AG08396 (cell line): Measurements from ENCODE around the gene PAK4.

Source experiments
- DNase-seq: peaks from one replicate; pipeline ENCODE4 v3.0.0; 2012; ENCODE audit warnings: low spot score, mixed read lengths

The PAK4 gene

GRCh38 chr19:39146686-39147450, 21.3 kb downstream of the PAK4 start:
- DNase-seq, result no peak

- DNase-seq, result no peak
Measured at GRCh38 chr19:39147480-39147879, 21.9 kb downstream of the PAK4 start.

GRCh38 chr19:39148939-39149529, 23.4 kb downstream of the PAK4 start:
- DNase-seq, result no peak

GRCh38 chr19:39150235-39150634, 24.6 kb downstream of the PAK4 start:
- no peak for DNase-seq

- no peak for DNase-seq
Measured at GRCh38 chr19:39150807-39151600, 25.4 kb downstream of the PAK4 start.

- DNase-seq, result no peak
Measured at GRCh38 chr19:39152066-39152465, 26.5 kb downstream of the PAK4 start.

- no peak for DNase-seq
Measured at GRCh38 chr19:39154100-39154628, 28.6 kb downstream of the PAK4 start.

- no peak for DNase-seq
Measured at GRCh38 chr19:39154629-39155100, 29.1 kb downstream of the PAK4 start.

- no peak for DNase-seq
Measured at GRCh38 chr19:39155114-39155700, 29.6 kb downstream of the PAK4 start.

GRCh38 chr19:39155741-39156140, 30.2 kb downstream of the PAK4 start:
- DNase-seq, result no peak

- peak; percentile 61 for DNase-seq
Measured at GRCh38 chr19:39156326-39157230, 31.0 kb downstream of the PAK4 start.

- peak; percentile 67 for DNase-seq
Measured at GRCh38 chr19:39157275-39157996, 31.9 kb downstream of the PAK4 start.

- no peak for DNase-seq
Measured at GRCh38 chr19:39157997-39158389, 32.4 kb downstream of the PAK4 start.

GRCh38 chr19:39158646-39159260, 33.2 kb downstream of the PAK4 start:
- DNase-seq, result no peak

- peak; percentile 85 for DNase-seq
Measured at GRCh38 chr19:39160523-39160861, 34.9 kb downstream of the PAK4 start.

- DNase-seq, result no peak
Measured at GRCh38 chr19:39160889-39161672, 35.5 kb downstream of the PAK4 start.

- DNase-seq, result no peak
Measured at GRCh38 chr19:39162441-39163043, 37.0 kb downstream of the PAK4 start.

- DNase-seq, result no peak
Measured at GRCh38 chr19:39163621-39164020, 38.0 kb downstream of the PAK4 start.

- no peak for DNase-seq
Measured at GRCh38 chr19:39164289-39164688, 38.7 kb downstream of the PAK4 start.
